DMS79 (cell line): ENCODE data around the gene SND1.
"Not testable (repeated sequence)": the region's sequence is repeated elsewhere in the genome, so short reads cannot be mapped to it uniquely, and the experiment has no call there.

Source experiments
- DNase-seq: peaks from one replicate; lab custom pipeline; 2025; lab: John Stamatoyannopoulos, UW

SND1 gene

DNA sequence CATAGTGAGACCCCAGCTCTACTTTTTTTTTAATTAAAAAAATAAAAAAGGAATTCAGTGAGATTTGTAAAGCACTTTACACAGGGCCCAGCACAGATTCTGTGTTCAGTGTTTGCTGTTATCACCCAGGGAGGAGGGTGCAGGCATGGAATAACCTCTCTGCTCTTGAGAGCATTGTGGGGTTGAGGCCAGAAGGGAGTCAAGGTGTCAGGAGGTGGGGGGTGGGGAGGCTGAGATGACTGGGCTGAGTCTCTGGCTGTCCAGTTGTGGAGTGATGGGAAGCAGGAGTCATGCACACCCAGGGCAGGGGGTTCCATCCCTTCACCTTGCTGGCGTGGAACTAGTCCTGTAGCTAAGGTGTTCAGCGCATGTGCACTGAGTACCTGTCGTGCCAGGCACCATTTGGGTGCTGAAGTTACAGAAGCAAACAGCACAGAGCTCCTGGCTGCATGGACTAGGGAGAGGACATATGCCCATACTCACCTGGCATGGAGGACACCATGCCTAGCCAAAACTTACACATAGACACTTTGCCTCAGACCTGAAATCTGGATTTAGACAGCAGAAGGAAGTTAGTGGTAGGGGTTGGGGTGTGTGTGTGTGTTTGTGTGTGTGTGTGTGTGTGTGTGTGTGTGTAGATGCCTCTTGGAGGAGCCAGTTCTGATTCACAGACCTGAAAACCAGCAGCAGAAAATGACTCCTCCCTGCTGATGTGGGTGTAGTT lies 448.4 kb downstream of the SND1 start:
- no peak for DNase-seq

DNA sequence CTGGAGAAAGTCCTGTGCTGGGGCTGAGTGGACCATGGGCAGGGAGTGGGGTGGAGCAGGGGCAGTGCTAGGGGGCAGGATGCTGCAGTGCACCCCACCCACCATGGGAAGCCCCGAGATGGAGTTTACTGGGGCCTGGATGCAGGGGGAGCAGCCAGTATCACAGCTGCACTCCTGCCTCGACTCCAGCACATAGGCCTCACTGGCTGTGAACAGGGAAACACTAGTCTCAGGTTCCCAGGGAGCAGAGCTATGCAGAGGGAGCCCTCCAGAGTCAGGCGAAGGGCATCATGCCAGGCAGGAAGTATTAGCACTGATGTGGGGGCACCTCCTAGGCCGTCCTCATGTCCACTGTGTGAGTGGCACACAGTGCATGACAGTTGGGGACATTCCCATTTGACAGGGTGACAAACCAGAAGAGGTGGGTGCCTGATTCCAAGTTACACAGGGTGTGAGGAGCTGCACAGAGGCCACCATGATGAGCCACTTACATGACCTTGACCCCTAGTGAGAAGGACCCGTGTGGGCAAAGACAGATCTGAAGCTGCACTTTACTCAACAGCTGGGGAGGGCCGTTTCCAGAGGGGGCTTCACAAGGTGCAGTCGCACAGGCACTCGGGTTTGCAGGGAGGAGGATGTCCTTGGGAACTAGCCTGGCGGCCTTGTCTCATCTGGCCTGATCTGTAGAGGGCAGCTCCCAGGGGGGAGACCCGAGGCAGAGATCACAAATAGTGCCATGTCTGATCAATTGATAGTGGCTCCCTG lies 449.1 kb downstream of the SND1 start:
- DNase-seq = no peak

DNA sequence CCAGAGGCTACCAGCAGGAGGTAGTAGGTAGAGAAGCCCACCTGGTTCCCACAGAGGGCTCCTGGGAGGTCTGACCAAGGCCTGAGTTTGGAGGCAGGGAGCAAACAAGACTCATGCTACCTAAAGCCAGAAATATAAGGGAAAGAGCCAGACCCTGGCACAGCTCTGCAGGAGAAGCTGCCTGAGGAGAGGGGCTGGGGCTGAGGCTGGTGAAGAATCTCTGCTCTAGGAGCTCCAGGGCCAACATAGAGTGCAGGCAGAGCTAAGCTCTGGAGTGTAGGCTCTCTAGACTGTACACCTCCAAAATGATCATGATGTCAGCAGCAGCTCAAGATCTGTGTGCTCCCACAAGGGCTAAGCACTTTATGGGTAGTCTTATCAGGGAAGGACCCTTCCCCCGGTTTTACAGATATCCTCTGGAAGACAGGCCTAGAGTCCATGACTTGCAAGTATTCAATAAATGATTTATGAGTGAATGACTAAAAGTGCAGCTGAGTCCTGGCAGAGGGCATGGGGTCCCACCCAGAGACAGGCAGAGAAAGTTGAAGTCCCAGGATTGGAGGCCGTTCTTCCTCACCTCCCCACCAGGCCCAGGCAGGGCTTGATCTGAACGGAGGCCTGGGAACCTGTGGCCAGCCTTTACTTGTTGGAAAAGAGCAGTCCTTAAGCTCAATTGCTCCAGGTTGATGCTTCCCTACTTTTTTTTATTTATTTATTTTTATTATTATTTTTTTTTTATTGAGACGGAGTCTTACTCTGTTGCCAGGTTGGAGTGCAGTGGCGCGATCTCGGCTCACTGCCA lies 450.7 kb downstream of the SND1 start:
- DNase-seq = no peak

DNA sequence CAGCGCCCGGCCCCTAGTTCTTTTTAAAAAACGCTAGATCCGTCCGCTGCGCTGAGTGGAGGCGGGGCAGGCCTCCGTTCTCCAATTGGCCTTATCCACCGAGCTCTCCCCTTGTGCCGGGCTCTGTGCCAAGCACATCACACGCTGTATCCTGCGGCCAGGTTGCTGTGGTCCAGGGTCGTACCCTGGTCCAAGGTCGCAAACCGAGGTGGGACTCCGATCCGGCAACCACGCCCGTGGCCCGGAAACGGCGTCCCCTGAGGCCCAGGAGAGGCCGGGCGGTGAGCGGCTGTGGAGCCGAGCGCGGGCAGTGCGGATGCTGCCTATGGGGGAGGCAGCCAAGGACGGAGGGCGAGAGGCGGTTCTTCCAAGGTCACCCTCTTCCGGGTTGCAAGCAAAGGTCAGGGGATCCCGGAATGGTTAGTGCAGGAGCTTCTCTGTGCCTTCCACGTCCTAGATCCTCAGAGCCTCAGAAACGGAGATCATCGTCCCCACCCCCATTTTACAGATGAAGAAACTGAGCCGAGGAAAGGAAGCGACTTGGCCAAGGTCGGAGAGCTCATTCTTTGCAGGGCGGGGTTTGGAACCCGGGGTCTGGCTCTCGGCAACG lies 451.6 kb downstream of the SND1 start:
- DNase-seq = no peak

DNA sequence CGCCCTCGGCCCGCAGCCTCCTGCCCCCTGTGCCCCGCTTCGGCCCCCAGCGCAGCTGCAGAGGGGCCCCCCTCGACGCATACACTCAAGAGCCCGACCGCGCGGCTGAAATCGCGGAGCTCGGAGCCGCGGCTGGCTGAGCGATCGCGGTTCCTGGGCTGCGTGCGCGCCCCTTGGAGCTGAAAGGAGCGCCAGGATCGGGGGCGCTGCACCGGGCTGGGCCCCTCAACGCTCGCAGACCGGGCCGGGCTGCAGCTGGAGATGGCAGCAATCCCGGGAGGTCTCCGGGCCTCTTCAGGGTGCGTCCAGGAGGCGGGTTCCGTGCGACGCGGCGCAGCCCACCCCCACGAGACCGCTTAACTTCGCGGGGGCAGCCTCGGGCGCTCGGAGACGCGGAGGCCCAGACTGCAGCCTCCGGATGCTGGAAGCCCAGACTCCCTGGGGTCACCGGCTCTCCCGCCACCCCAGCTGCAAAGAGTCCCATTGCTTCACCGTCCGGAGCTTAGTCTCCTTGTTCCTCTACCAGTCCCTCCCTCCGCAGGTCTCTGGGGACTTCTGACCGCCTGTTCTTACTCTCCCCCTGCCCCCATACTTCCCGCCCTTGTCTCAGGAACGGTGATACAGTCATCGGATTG lies 452.2 kb downstream of the SND1 start:
- no peak for DNase-seq

DNA sequence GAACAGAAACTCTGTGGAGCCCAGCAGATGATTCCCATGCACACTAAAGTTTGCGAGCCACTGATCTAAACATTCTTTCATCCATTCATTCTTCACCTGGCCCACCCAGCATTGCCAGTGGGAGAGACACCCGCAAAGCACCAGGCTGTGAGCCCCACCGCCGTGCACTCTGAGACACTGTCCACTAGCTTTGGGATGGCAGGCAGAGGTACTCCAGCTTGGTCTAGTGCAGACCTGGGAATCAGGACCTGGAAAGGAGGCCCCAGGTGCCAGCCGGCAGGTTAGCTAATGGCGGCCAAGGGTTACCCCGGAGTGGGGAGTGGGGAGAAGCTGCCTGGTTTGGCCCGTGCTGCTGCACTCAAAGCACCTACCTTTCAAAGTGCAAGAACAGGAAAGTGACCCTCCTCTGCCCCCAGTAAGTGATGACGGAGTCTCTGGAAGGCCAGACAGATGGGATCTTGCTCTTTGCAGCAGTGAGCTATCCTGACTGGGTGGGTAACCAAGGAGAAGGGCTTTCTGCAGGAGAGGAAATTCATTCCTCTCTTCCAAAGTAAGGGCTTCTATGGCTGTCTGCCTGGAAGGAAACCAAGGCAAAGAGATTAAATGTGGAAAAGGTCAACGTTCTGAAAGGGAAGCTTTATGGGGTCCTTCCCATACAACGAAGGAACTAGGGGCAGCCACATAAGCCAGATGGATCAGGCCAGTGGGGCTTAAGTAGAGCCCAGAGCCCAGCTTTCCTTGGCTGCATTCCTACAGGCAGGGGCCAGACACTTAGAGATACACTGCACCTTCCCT lies 453.4 kb downstream of the SND1 start:
- no peak for DNase-seq

DNA sequence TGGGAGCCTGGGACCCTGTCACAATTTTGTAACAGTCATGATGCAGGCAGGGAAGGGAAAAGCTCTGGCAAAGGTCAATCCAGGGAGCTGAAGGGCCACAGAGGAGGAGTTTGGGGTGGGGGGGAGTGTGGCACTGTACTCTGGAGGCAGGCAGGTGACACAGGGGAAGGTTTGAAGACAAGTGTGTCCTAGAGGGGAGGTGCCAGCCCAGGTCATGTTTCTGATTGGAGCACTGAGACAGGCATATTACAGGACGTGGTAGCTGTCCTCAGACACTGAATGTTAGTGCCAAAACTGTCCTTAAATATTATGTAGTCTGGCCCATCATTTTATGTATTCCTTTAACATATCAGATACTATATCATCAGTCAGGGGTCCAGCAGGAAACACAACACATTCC lies 454.8 kb downstream of the SND1 start:
- DNase-seq = no peak

DNA sequence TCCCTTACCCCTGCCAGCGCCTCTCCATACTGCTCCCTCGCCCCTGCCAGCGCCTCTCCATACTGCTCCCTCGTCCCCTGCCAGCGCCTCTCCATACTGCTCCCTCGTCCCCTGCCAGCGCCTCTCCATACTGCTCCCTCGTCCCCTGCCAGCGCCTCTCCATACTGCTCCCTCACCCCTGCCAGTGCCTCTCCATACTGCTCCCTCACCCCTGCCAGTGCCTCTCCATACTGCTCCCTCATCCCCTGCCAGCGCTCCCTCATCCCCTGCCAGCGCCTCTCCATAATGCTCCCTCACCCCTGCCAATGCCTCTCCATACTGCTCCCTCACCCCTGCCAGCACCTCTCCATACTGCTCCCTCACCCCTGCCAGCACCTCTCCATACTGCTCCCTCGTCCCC lies 455.5 kb downstream of the SND1 start:
- not testable (repeated sequence) for DNase-seq

DNA sequence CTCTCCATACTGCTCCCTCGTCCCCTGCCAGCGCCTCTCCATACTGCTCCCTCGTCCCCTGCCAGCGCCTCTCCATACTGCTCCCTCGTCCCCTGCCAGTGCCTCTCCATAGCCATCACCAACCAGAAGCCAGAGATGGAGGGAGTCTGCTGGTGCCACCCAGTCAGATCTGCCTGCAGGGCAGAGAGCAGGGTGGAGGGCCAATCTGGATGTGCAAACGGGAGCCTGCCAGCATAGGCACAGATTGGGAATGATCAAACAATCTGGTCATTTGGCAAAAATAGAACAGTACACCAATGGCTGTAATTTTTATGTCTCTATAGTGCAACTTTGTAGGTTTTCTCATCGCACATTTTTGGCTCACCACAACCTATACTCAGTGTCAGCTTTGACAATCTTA lies 456.1 kb downstream of the SND1 start:
- DNase-seq = no peak

DNA sequence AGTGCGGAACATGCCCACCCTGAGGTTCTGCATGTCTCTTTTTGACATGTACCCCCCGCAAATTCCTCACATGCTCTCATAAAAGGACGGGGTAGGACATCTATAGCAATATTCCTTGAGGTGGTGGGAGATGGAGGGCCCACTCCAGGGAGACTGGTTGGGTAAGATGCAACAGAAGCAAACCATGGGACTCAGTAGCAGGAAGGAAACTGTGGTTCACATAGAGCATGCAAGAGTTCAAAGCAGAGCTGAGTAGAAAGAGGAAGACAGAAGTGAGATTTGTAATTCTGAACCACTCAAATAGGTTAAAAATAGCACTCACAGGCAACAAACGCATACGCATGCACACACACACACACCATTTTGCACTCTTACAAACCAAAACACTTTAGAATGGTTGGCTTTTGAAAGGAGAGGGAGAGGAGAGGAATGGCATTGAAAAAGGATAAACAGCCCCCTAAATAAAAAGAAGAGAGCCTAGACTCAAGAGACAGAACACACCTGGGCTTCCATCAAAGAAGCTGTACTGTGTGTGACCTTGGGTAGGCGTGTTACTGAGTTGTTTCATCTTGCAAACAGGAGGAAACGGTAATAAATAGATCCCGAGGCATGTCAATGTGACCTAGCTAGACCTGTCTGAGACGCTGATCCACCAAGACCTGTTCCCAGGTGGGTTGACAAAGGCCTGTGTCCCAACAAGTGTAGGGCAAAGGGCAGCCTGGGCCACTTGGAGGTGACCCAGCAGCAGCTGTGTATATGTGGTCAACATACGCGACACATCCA lies 456.8 kb downstream of the SND1 start:
- DNase-seq = no peak

DNA sequence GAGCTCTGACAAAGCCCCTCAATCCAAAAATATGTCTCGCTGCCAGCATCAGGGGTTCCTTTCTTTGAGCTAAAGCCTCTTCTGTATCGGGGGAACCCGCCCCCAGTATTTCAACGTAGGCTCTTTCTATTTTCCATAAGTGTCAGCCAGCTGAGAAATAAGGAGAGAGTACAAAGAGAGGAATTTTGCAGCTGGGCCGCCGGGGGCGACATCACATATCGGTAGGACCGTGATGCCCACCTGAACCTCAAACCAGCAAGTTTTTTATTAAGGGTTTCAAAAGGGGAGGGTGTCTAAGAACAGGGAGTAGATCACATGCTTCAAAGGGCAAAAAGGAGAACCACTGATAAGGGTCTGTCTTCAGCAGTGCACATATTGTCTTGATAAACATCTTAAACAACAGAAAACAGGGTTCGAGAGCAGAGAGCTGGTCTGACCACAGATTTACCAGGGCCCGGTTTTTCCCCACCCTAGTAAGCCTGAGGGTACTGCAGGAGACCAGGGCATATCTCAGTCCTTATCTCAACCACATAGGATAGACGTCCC lies 457.5 kb downstream of the SND1 start:
- DNase-seq = not testable (repeated sequence)

DNA sequence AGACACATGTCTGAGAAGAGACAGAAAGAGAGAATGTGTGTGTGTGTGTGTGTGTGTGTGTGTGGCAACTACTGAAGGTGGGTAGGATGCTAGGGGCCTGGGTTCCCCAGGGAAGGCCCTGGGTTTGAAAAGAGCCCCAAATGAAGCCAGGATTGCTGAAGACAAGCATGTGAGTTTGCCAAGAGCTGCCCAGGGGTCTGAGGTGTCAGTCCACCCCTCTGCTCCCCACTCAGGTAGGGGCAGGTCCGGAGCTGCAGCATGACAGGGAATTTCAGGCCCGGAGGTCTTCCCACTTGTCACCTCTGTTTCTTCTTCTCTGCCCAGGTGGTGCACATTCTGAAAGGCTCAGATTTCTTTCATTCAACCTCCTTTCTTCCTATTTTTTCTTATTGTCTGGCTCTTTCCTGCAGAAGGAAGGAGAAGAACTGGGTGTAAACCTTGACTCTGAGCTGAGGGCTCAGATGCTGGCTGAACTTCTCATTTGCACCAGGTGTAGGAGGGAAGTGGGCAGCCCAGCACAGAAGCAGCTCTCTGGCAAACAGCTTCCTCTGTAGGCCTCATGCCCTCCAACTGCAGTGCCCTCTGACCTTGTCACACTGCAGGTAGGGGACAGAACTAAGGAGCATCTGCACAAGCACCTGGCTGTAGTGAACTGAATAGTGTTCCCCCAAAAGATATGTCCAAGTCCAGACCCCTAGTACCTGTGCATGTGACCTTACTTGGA lies 458.8 kb downstream of the SND1 start:
- DNase-seq = no peak

DNA sequence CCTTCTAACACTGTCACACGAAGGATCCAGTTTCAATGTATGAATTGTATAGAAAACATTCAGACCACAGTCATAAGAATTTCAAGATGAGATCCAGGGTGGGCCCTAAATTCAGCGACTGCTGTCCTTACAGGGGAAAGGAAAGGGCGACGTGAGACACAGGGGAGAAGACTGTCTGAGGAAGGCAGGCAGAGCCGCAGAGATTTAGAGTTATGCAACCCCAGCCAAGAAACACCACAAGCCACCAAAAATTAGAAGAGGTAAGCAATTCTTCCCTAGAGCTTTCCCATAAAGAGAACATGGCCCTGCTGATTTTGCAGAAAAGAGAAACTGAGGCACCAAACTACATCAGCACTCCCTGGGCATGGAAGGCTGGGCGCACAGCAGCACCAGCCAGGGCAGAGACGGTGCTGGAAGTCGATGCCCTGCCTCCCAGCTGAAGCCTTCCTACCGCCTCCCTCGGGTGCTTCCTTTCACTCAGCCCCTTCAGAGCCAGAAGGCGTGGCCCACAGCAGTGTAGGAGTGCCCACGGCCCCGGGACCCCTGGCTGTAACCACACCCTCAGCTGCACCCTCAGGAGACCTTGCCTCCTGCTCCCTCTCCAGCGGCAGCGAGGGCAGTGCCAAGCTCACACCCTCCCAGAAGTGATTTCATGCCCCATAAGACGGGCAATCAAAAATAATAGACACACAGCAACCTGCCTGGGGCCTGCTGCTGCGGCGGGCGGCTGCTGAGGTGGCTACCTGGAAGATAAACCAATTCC lies 460.2 kb downstream of the SND1 start:
- DNase-seq = peak; percentile 28

DNA sequence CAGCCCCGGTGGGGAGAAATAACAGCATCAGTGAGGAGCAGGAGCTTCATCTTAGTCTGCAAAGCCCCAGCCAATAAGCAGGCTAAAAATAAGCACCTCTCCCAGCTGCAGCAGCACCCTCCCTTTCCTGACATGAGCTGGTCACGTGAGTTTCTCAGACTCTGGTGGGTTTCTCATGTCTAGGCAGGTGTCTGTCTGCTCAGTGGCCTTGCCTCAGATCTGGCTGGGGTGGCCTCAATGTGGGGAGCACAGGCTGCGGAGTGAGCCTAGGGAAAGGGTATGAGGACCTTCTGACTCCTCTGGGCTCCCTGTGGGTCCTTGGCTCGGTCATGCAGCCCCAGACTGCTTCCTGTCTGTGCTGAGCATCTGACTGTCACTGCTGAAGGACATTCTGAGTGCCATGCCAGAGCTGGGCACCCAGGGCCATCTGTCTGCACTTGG lies 460.8 kb downstream of the SND1 start:
- no peak for DNase-seq

DNA sequence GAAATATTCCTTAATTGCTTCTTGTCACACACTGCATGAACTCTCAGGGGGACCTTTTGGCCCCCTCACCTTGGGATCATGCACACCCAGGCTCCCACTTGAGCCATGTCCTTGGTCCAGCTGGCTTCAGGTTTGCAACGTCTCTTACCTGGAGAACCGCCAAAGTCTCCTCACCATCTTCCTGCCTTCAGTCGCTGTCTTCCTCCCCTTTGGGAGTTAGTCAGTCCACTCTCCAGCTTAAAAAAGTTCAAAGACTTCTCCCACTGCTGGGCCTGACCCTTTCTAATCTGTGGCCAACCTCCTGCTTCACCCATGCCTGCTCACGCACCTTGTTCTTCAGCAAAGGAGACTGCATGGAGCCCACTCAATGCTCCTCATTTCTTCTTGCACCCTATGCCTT lies 461.8 kb downstream of the SND1 start:
- no peak for DNase-seq

DNA sequence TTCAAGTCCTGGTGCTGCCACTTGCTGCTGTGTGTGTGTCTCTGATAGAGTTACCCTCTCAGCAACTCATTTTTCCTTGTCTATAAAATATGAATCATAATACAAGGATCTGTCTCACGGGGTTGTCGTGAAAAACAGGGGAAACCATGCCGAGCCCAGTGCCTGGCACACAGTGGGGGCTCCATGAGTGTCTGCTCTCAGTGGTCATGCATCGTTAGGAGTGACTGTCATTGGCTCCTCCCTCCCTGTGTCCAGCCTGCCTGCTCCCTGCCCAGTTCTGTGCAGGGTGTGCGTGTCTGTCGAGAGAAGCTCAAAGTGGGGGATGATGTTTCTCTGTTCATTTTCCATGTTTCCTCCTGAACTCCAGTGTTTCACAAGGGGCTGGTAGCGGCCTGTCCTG lies 462.8 kb downstream of the SND1 start:
- no peak for DNase-seq

DNA sequence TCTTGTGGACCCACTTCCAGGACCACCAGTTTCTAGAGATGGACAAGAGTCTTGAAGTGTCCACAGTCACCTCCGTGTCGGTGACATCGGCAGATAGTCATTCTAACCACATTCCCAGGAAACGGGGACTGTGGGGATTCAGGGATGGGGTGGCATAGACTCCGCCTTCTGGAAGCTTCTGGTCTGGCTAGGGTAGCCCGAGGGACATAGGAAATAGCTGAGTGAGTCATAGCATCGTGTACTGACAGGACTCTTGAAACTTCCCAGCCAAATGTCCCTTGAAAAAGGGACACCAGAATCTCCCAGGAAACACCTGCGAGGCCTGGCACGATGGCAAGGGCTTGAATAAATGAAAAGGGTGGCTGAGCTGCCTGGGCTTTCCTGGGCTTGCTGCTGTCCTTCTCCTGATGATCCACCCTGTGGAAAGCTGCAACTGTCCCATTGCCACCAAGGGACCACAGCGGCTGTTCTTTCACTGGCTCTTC lies 463.4 kb downstream of the SND1 start:
- DNase-seq = no peak
